Muscle of back (tissue), 11 donors: ENCODE measurements around the gene ACER3. TPM values are rescaled to one million over a fixed set of nuclear protein-coding genes. Genes with fewer than 3 reads are reported as not detected.
"Not testable (repeated sequence)": the region's sequence is repeated elsewhere in the genome, so short reads cannot be mapped to it uniquely, and the experiment has no call there.

Source experiments
- DNase-seq, 3 donors: peaks; one replicate each; pipeline versions ENCODE4 v3.0.0 to v3.0.0-alpha.2; 2013
- polyA plus RNA-seq, 10 donors: library from polyadenylated mRNA; unstranded; fragments of 120-200 nt; gene quantifications; one replicate each; pipeline ENCODE4 v1.2.1, GENCODE V29; 2013; ENCODE audit not compliant: insufficient read length in 10 of 10

Gene ACER3
- polyA plus RNA-seq, 10 donors = 4.6 to 10.3 (median 8.0) TPM

GRCh38 chr11:77037057-77037456 is 176.3 kb downstream of the ACER3 start:
- no peak for DNase-seq

- no peak for DNase-seq
Observed at GRCh38 chr11:77038029-77038824, 177.5 kb downstream of the ACER3 start.

DNA sequence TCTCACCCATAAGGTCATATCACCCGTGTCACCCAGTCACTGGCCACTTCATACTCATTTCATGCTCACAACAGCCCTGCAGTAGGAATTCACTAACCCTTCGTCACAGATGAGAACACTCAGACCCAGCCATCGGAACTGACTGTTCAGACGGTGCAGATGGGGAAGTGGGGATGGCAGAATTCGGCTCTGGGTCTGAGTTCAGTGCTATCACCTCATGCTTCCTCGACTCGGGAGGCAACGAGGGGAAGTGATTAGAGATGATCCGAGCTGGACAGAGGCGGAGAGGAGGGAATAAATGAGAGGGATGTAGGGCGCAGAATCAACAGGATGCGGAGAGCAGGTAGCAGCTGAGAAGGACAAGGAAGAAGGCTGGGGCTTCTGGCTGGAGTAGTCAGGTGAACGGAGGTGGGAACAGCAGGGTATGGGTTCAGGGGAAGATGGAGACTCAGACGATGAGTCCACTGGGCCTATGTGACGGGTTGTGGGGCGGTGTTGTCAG is 178.2 kb downstream of the ACER3 start:
- no peak for DNase-seq

GRCh38 chr11:77039491-77040400 is 179.0 kb downstream of the ACER3 start:
- DNase-seq = peak; percentile 29 to 75 (median 37)

DNA sequence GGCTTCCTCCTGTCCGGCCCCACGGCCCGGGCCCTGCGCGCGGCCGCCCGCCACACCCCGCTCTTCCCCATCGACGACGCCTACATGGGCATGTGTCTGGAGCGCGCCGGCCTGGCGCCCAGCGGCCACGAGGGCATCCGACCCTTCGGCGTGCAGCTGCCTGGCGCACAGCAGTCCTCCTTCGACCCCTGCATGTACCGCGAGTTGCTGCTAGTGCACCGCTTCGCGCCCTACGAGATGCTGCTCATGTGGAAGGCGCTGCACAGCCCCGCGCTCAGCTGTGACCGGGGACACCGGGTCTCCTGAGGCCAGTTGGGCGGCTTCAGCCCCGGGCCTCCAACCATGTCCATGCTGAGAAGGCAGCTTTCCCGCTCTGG is 179.7 kb downstream of the ACER3 start:
- no peak for DNase-seq

DNA sequence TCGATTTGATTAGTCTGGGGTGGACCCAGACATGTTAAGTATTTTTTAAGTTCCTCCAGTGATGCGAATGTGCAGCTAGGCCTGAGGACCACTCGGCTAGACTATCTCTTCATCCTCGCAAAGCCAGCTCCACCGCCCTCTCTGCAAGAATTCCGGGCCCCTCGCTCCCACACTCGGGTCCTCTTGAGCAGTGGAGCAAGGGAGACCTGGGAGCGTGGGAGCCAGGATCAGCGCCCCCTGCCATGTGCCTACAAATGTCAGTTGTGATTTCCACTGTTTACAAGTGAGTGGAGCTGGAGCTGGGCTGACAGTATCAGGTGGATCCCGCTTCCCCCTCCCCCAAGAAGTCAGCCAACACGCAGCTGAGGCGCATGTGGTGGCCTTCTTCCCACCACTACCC is 180.2 kb downstream of the ACER3 start:
- DNase-seq = no peak

DNA sequence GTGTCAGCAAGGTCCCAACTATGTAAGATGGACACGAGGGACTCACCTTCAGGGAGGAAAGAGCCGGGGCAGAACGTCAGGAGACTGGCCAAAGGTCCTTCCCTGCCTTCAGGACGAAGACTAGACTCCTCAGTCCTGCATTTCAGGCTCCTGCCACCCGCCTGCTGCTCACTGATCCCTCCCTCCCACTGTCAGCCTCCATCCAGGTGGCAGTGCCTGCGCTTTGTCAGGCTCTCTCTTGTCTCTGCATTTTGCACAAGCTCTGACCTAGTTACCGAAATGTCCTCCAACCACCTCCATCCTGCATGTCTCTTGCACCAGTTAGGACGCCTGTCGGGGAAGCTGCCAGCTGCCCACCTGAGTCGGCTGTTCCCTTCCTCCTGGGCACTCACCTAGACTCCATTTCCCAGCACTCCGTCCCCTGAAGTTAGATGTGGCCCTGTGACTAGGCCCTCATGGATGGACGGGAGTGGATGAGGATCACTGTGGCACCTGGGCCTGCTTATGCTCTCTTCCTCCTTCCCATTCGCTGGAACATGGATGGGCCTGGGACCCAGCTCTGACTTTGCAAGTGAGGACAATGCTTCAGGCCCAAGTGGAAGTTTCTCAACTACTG is 181.5 kb downstream of the ACER3 start:
- no peak for DNase-seq

- no peak for DNase-seq
Observed at GRCh38 chr11:77044356-77044755, 183.6 kb downstream of the ACER3 start.

GRCh38 chr11:77044886-77045285 is 184.2 kb downstream of the ACER3 start:
- no peak for DNase-seq

GRCh38 chr11:77046060-77046501 is 185.4 kb downstream of the ACER3 start:
- peak in 1 of 3 donors; percentile 28 for DNase-seq

GRCh38 chr11:77047007-77047927 is 186.5 kb downstream of the ACER3 start:
- DNase-seq = peak; percentile 90 to 95 (median 90)

DNA sequence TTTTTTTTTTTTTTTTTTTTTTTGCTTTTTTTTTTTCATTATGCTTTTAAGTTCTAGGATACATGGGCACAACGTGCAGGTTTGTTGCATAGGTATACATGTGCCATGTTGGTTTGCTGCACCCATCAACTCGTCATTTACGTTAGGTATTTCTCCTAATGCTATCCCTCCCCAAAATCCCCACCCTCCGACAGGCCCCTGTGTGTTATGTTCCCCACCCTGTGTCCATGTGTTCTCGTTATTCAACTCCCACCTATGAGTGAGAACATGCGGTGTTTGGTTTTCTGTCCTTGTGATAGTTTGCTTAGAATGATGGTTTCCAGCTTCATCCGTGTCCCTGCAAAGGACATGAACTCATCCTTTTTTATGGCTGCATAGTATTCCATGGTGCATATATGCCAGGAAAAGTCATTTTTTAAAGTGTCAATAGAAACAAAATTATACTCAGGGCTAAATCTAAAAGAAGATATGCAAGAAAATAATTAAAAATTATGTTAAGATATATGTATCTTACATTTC is 187.3 kb downstream of the ACER3 start:
- not testable (repeated sequence) for DNase-seq

- DNase-seq = no peak
Observed at GRCh38 chr11:77049026-77049425, 188.3 kb downstream of the ACER3 start.

DNA sequence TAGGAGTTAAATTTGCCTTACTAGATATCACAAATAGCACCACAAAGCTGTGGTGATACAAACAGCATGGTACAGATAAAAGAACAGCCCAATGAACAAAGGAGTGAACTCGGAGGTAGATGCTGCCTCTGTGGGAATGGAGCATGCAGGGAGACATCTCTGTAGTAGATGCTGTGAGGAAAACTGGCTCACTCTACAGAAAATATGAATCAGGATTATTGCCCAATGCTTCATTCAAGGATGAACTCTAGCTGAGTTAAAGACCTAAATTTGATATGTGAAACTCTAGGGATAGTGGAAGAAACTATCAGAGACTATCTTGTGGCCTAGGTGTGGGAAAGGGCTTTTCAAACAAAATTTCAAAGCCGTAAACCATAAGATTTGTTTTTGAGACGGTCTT is 190.8 kb downstream of the ACER3 start:
- DNase-seq = no peak

DNA sequence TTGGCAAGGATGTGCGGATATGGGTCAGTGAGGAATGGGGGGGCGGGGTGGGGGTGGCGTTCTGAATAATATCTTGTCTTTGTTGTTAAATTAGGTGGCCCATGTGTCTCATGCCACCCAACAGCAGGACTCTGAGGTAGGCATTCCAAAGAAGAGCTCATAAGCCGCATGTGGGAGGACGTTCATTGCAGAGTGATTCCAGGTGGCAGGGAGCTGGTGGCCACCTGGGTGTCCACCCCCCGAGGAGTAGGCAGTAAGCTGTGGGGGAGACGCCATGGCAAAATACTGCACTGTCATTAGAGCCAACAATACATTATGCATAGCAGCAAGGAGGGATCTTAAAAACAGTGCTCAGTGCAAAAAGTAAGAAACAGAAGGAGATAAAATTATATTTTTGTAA is 191.8 kb downstream of the ACER3 start:
- no peak for DNase-seq

DNA sequence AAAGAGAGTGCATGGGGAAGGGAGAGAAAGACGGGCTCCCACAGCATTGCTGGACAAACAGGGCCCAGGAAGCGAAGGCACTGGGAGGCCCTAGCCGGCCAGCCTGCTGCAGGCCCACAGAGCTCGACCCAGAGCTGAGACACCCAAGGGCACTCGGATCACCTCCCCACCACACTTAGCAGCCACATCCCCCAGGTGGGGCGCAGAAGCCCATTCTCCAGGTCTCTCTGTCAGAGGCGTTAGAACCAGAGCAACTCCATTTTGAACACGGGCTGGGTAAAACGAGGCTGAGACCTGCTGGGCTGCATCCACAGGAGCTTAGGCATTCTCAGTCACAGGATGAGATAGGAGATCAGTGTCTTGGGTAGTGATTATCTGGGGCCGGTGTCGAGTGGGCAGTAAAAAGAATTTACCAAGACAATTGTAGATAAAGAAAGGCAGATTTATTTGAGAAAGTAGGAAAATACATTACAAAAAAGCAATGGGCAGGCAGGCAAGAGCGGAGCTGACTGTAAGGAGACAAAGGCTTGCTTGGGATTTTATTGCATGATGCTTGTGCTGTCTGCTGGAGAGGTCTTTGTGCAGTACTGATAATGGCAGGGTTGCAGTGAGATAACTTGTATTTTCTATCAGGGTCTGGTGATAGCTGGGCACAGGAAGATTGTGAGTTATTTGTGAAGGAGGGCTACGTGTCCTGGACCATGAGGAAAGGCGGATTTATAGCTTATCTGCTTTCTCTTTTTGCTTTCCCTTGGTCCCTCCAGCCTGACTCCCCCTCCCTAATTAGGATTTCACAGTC is 192.7 kb downstream of the ACER3 start:
- no peak for DNase-seq

DNA sequence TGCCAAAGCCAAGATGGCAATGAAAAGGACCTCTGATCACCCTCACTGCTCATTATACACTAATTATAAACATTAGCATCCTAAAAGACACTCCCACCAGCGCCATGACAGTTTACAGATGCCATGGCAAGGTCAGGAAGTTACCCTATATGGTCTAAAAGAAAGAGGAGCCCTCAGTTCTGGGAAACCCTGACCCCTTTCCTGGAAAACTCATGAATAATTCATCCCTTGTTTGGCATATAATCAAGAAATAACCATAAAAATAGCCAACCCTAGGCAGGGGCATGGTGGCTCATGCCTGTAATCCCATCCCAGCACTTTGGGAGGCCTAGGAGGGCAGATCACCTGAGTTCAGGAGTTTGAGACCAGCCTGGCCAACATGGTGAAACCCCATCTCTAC is 193.4 kb downstream of the ACER3 start:
- DNase-seq = no peak

DNA sequence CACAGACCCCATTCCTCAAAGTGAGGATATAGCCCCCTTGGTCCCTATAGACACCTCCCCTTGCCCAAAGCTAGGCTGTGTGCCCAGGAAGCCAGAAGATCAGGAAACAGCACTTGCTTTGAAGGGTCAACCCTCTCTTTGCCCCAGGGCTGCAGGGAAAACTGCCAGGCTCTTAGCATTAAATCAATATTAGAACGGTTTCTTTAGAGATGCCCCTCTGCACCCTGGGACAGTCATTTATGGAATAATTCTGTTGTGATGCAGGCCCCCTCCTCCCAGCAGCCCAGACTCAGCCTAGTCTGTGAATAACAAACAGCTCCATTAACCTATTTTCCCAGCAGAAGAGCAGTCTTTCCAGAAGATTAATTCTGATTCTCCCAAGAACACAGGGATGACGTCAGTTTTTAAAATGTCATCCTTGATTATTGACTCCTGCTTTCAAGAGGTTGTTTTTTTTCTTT is 194.4 kb downstream of the ACER3 start:
- no peak for DNase-seq

GRCh38 chr11:77055913-77056312 is 195.2 kb downstream of the ACER3 start:
- no peak for DNase-seq
